CD14-positive monocyte (primary cell): Measurements from ENCODE around the gene NUP50. TPM values are rescaled to one million over a fixed set of nuclear protein-coding genes. Genes with fewer than 3 reads are reported as not detected.

Source experiments
- DNase-seq, 3 donors: peaks; one replicate each; pipeline ENCODE4 v3.0.0-alpha.2; 2011 to 2022
- H2AFZ ChIP-seq: 2 replicates; pipeline ENCODE4 v1.6.0; 2012; ENCODE audit warnings: mild to moderate bottlenecking, low read depth, low read length, inconsistent platforms; ENCODE audit not compliant: insufficient read depth, poor library complexity, severe bottlenecking
- H3K27ac ChIP-seq, 2 donors: 1 replicate in 1 of 2; 2 replicates in 1 of 2; pipeline ENCODE4 v1.5.1; 2012 to 2013; ENCODE audit warnings: low read length in 2 of 2, control low read depth in 1 of 2, inconsistent platforms in 1 of 2, low read depth in 1 of 2, mild to moderate bottlenecking in 1 of 2
- H3K27me3 ChIP-seq, 2 donors: one replicate each; pipeline versions ENCODE4 v1.6.0 to v1.6.1; 2011 to 2013; ENCODE audit warnings: low read length in 2 of 2; ENCODE audit not compliant: control insufficient read depth in 2 of 2, insufficient read depth in 2 of 2
- H3K36me3 ChIP-seq, 2 donors: replicated peaks in 1 of 2; 1 replicate in 1 of 2; 2 replicates in 1 of 2; pipeline versions ENCODE4 v1.5.1 to v1.6.1; 2012 to 2013; ENCODE audit warnings: low read length in 2 of 2, control low read depth in 1 of 2, inconsistent platforms in 1 of 2, mild to moderate bottlenecking in 1 of 2; ENCODE audit not compliant: insufficient read depth in 2 of 2, control insufficient read depth in 1 of 2
- H3K4me1 ChIP-seq, 2 donors: 1 replicate in 1 of 2; 2 replicates in 1 of 2; pipeline versions ENCODE4 v1.5.1 to v1.6.1; 2012 to 2013; ENCODE audit warnings: low read length in 2 of 2, control low read depth in 1 of 2, inconsistent platforms in 1 of 2, mild to moderate bottlenecking in 1 of 2, moderate library complexity in 1 of 2; ENCODE audit not compliant: insufficient read depth in 2 of 2, control insufficient read depth in 1 of 2
- H3K4me2 ChIP-seq: replicated peaks from 2 replicates; pipeline ENCODE3; 2012; ENCODE audit warnings: low read length, moderate library complexity, mild to moderate bottlenecking; ENCODE audit not compliant: poor library complexity, severe bottlenecking; ENCODE audit errors: extremely low read depth
- H3K4me3 ChIP-seq, 3 experiments: fragments of 200-600 bp in 1 of 3; sonication (generic) in 1 of 3; replicated peaks in 1 of 3; 1 replicate in 2 of 3; 2 replicates in 1 of 3; pipeline ENCODE4 v1.5.1; 2011 to 2013; ENCODE audit warnings: low read length in 3 of 3, mild to moderate bottlenecking in 3 of 3, control low read depth in 2 of 3, low read depth in 2 of 3, inconsistent platforms in 1 of 3, moderate library complexity in 1 of 3
- H3K79me2 ChIP-seq: 2 replicates; pipeline ENCODE4 v1.6.0; 2012; ENCODE audit warnings: mild to moderate bottlenecking, control low read depth, inconsistent platforms, low read length, moderate library complexity; ENCODE audit not compliant: insufficient read depth
- H3K9ac ChIP-seq: 2 replicates; pipeline ENCODE4 v1.6.0; 2017; ENCODE audit warnings: low read length, mild to moderate bottlenecking; ENCODE audit not compliant: insufficient read depth, poor library complexity, severe bottlenecking
- H3K9me3 ChIP-seq, 2 donors: replicated peaks in 1 of 2; 1 replicate in 1 of 2; 2 replicates in 1 of 2; pipeline versions ENCODE4 v1.5.1 to v1.6.1; 2012 to 2013; ENCODE audit warnings: low read length in 2 of 2, control low read depth in 1 of 2; ENCODE audit not compliant: control insufficient read depth in 1 of 2, insufficient read depth in 1 of 2
- H4K20me1 ChIP-seq: 2 replicates; pipeline ENCODE4 v1.6.0; 2012; ENCODE audit warnings: mild to moderate bottlenecking, low read length, control low read depth, moderate library complexity; ENCODE audit not compliant: insufficient read depth
- H3K27ac Mint-ChIP-seq, 7 donors: one replicate each; pipeline ENCODE4 v1.8.0; 2020; ENCODE audit warnings: mild to moderate bottlenecking in 7 of 7, mixed read lengths in 7 of 7, moderate library complexity in 6 of 7, inconsistent platforms in 2 of 7
- H3K27me3 Mint-ChIP-seq, 3 donors: one replicate each; pipeline ENCODE4 v1.8.0; 2021 to 2022; ENCODE audit warnings: low read depth in 3 of 3, mild to moderate bottlenecking in 3 of 3, mixed read lengths in 3 of 3, moderate library complexity in 3 of 3, inconsistent platforms in 1 of 3
- H3K36me3 Mint-ChIP-seq, 2 donors: one replicate each; pipeline ENCODE4 v1.8.0; 2020; ENCODE audit warnings: mixed read lengths in 2 of 2, inconsistent platforms in 1 of 2, mild to moderate bottlenecking in 1 of 2
- H3K4me1 Mint-ChIP-seq: one replicate; pipeline ENCODE4 v1.8.0; 2020; ENCODE audit warnings: mild to moderate bottlenecking, mixed read lengths
- H3K4me3 Mint-ChIP-seq, 2 donors: one replicate each; pipeline ENCODE4 v1.8.0; 2020; ENCODE audit warnings: mild to moderate bottlenecking in 2 of 2, mixed read lengths in 2 of 2, moderate library complexity in 1 of 2
- H3K9me3 Mint-ChIP-seq, 7 donors: one replicate each; pipeline ENCODE4 v1.8.0; 2020 to 2022; ENCODE audit warnings: mixed read lengths in 7 of 7, mild to moderate bottlenecking in 6 of 7, moderate library complexity in 6 of 7, inconsistent platforms in 2 of 7
- WGBS: methylation state at CpG from one replicate; pipeline ENCODE4 v1.1.5; 2013; ENCODE audit warnings: missing lambda C conversion rate; ENCODE audit not compliant: insufficient coverage; 5-methylcytosine and 5-hydroxymethylcytosine counted together
- intact Hi-C, 2 donors: fragments of 100-400 bp; cut with micrococcal nuclease; formaldehyde crosslinking; loops; one replicate each; pipeline versions ENCODE4 v1.15.0 to v1.15.1; 2023
- polyA plus RNA-seq, 3 donors: library from polyadenylated mRNA; depleted of rRNA in 1 of 3; unstranded in 2 of 3; stranded (reverse) in 1 of 3; fragments of 300-500 nt in 2 of 3; fragments of >200 nt in 1 of 3; fragmentation: Illumina TruSeq in 2 of 3; gene quantifications; 1 replicate in 2 of 3; 2 replicates in 1 of 3; pipeline ENCODE4 v1.2.3, GENCODE V29; 2012 to 2021
- TF ChIP-seq, protein P1 (sequence below): fragments of 200-600 bp; IDR thresholded peaks from one replicate; pipeline ENCODE4 v1.8.0; 2022; ENCODE audit warnings: antibody characterized with exemption, mild to moderate bottlenecking

NUP50 gene
- polyA plus RNA-seq, 3 donors: 23.4 to 28.4 (median 26.9) TPM

DNA sequence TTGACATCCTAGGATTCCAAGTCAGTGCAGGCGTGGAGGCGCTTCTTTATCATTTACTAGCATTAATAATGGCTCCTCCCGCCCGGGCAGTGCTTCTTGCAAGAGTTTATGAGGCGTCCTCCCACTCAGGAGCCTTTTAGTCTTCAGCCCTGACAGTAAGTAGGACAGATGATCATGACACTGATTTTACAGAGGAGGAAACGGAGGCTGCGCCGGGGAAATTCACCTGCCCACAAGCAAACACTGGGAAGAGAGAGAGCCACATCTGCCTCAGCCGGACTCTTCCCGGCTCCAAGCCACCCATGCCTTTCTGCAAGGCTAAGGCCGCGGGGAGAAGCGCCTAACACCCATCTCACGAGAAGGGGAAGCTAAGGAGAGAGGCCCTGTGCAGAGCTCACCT lies 41.1 kb downstream of the NUP50 start:
- peak overlapping the region in 4 of 7 donors; percentile 31 to 83 (median 52) for H3K27ac Mint-ChIP-seq

DNA sequence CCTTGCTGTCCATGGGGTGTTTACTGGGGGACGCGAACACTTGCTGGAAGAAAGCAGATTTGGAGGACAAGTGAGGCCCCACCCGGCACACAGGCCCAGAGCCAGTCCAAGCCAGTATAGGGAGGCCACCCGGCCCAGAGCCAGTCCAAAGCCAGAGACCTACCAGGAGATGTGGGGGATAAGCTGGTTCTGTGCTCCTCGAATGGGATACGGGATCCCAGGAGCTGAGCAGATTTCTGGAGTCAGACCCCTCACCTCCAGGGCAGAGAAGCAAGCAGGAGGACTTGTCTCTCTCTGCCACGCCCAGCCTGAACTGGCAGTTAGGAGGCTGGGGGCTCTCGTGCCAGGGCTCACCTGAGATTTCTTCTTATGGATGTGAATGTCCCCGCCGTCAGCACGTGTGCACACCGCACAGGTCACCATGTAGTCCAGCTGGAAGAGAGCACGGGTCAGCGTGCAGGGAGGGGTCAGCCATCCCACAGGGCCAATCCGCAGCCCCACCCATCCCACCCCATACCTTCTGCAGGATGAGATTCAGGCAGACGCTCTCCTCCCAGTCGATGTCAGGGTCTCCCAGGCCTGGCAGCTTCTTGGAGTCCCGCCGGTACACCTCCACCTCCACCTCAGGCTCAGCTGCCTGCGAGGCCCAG lies 41.7 kb downstream of the NUP50 start:
- Mint-ChIP-seq H3K27ac (peak overlapping the region in 4 of 7 donors; percentile 31 to 83 (median 52)), H3K9me3 (peaks cover 0 to 2% (median 0%) of the 10 kb centered on the region in 7 donors), H3K36me3 (peaks cover 64 to 92% of the 10 kb centered on the region in 2 donors), H3K4me3 (no peak overlapping the region), H3K27me3 (peaks cover 0 to 2% (median 0%) of the 10 kb centered on the region in 3 donors), H3K4me1 (peaks cover 3% of the 10 kb centered on the region)
- no peaks in the 10 kb centered on the region for H3K27me3 ChIP-seq
- peaks cover 100% of the 10 kb centered on the region for H4K20me1 ChIP-seq
- H3K4me2 ChIP-seq: no peak overlapping the region
- TF ChIP-seq, protein P1, sequence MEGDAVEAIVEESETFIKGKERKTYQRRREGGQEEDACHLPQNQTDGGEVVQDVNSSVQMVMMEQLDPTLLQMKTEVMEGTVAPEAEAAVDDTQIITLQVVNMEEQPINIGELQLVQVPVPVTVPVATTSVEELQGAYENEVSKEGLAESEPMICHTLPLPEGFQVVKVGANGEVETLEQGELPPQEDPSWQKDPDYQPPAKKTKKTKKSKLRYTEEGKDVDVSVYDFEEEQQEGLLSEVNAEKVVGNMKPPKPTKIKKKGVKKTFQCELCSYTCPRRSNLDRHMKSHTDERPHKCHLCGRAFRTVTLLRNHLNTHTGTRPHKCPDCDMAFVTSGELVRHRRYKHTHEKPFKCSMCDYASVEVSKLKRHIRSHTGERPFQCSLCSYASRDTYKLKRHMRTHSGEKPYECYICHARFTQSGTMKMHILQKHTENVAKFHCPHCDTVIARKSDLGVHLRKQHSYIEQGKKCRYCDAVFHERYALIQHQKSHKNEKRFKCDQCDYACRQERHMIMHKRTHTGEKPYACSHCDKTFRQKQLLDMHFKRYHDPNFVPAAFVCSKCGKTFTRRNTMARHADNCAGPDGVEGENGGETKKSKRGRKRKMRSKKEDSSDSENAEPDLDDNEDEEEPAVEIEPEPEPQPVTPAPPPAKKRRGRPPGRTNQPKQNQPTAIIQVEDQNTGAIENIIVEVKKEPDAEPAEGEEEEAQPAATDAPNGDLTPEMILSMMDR: no peak
- no peak overlapping the region for H2AFZ ChIP-seq
- H3K79me2 ChIP-seq: peaks cover 98% of the 10 kb centered on the region
- H3K36me3 ChIP-seq: peaks cover 89 to 98% of the 10 kb centered on the region in 2 donors
- H3K4me3 ChIP-seq: no peak overlapping the region
- DNase-seq: no peak
- no peaks in the 10 kb centered on the region for H3K4me1 ChIP-seq
- peak overlapping the region in 1 of 2 donors; percentile 41 for H3K27ac ChIP-seq
- H3K9me3 ChIP-seq: no peaks in the 10 kb centered on the region
- no peak overlapping the region for H3K9ac ChIP-seq
- 100% methylated on average over 8 of the region's 20 CpGs for WGBS
- intact Hi-C loops: loop anchor here (5.0 kb wide), 2 partner anchors 33 to 37 kb away; partner anchors contain the start of gene KIAA0930 (in 1 of the 2)

More for the DNA sequence above, 41.1 kb downstream of the NUP50 start:
- Histone ChIP-seq H3K9me3 (no peaks in the 10 kb centered on the region), H3K79me2 (peaks cover 95% of the 10 kb centered on the region), H4K20me1 (peaks cover 100% of the 10 kb centered on the region), H3K4me1 (no peaks in the 10 kb centered on the region), H2AFZ (no peak overlapping the region), H3K27ac (peak overlapping the region in 1 of 2 donors; percentile 41), H3K4me3 (no peak overlapping the region), H3K4me2 (no peak overlapping the region), H3K27me3 (no peaks in the 10 kb centered on the region), H3K9ac (no peak overlapping the region), H3K36me3 (peaks cover 89 to 98% of the 10 kb centered on the region in 2 donors)
- TF ChIP-seq, protein P1: no peak
- 87% methylated on average over 10 of the region's 14 CpGs for WGBS
- intact Hi-C loops: loop anchor here (5.0 kb wide), 2 partner anchors 33 to 37 kb away; partner anchors contain the start of gene KIAA0930 (in 1 of the 2)
- peaks cover 2% of the 10 kb centered on the region for H3K4me1 Mint-ChIP-seq
- H3K27me3 Mint-ChIP-seq: peaks cover 0 to 2% (median 0%) of the 10 kb centered on the region in 3 donors
- no peak overlapping the region for H3K4me3 Mint-ChIP-seq
- H3K9me3 Mint-ChIP-seq: peaks cover 0 to 2% (median 0%) of the 10 kb centered on the region in 7 donors
- DNase-seq: no peak
- peaks cover 61 to 92% of the 10 kb centered on the region in 2 donors for H3K36me3 Mint-ChIP-seq
